Bronchial epithelial cell (primary cell): ENCODE results near the gene EFHD1. TPM values are rescaled to one million over a fixed set of nuclear protein-coding genes. Genes with fewer than 3 reads are reported as not detected.

Experiments used
- DNase-seq: peaks from one replicate; pipeline ENCODE4 v3.0.0-alpha.2; 2010; ENCODE audit warnings: low read depth
- FAIRE-seq: peaks from 2 replicates; lab custom pipeline; 2011; peaks lifted over from hg19 to GRCh38; lab: Jason Lieb, UNC
- H3K27me3 ChIP-seq: 2 replicates; pipeline ENCODE4 v1.5.1; 2011; ENCODE audit warnings: low read length; ENCODE audit not compliant: control insufficient read depth, insufficient read depth
- H3K36me3 ChIP-seq: 2 replicates; pipeline ENCODE4 v1.5.1; 2011; ENCODE audit warnings: low read length; ENCODE audit not compliant: control insufficient read depth, insufficient read depth
- H3K4me3 ChIP-seq: 2 replicates; pipeline ENCODE4 v1.5.1; 2011; ENCODE audit warnings: mild to moderate bottlenecking, low read depth, low read length, control low read depth
- total RNA-seq: library from RNA; depleted of rRNA; stranded (reverse); fragments of >200 nt; gene quantifications from 2 replicates; pipeline ENCODE4 v1.2.1, GENCODE V29; 2014
- TF ChIP-seq, protein P1 (sequence below): IDR thresholded peaks from 2 replicates; pipeline ENCODE4 v1.5.1; 2011; ENCODE audit warnings: mild to moderate bottlenecking, moderate library complexity, low read length, control low read depth, inconsistent platforms; ENCODE audit not compliant: insufficient read depth, severe bottlenecking

The EFHD1 gene
- total RNA-seq, 1 donor from 2014 or later = not detected

DNA sequence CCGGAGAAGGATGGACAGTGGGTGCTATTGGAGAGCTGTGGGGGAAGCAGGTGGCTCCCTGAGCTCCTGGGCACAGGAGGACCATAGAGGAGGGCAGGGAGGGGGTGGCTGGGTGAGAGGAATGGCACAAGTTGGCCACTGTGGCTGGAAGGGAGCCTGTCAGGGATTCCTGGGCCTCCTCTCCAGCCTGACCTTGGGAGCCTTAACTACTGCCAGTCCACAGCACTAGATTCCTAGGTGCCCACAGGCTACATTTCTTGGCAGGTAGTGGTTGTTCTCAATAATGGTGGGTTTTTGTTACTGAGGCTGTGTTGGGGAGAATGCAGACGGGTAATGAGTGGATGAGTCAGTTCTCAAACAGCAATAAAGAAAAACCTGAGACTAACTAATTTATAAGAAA is 26.0 kb downstream of the EFHD1 start:
- DNase-seq = no peak
- FAIRE-seq = no peak
- Histone ChIP-seq H3K27me3 (no peaks in the 10 kb centered on the region), H3K4me3 (no peak overlapping the region), H3K36me3 (no peaks in the 10 kb centered on the region)
- TF ChIP-seq, protein P1, sequence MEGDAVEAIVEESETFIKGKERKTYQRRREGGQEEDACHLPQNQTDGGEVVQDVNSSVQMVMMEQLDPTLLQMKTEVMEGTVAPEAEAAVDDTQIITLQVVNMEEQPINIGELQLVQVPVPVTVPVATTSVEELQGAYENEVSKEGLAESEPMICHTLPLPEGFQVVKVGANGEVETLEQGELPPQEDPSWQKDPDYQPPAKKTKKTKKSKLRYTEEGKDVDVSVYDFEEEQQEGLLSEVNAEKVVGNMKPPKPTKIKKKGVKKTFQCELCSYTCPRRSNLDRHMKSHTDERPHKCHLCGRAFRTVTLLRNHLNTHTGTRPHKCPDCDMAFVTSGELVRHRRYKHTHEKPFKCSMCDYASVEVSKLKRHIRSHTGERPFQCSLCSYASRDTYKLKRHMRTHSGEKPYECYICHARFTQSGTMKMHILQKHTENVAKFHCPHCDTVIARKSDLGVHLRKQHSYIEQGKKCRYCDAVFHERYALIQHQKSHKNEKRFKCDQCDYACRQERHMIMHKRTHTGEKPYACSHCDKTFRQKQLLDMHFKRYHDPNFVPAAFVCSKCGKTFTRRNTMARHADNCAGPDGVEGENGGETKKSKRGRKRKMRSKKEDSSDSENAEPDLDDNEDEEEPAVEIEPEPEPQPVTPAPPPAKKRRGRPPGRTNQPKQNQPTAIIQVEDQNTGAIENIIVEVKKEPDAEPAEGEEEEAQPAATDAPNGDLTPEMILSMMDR = no peak

DNA sequence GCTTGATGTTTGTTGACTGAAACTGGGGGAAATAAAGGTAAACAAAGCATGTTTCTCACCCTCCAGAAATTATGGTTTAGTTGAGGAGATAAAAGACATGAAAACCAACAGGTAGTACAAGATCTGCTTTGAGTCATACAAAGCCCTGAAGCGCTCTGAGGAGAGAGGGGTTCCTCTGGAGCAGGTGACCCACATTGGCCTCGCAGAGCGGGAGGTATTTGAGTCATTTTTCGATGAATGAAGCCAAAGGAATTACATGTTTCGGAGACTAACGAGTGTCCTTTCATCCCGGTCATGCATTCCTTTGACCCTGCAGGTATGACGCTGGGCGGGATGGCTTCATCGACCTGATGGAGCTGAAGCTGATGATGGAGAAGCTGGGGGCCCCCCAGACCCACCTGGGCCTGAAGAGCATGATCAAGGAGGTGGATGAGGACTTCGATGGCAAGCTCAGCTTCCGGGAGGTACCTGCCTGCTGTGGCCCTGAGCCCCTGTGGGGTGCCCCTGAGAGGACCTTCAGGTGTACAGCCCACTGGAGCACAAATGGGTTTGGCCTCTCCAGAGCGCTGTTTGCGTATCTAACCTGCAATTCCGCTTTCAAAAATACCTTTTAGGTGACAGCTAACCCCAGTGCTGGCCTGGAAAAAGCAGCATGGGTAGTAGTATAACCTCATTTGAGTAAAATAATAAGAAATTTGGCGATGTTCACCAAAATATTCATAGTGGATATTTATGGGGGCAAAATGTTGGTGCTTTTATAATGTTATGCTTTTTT is 29.3 kb downstream of the EFHD1 start:
- Histone ChIP-seq H3K4me3 (no peak overlapping the region), H3K36me3 (no peaks in the 10 kb centered on the region), H3K27me3 (no peaks in the 10 kb centered on the region)
- no peak for FAIRE-seq
- TF ChIP-seq, protein P1 = no peak
- no peak for DNase-seq

DNA sequence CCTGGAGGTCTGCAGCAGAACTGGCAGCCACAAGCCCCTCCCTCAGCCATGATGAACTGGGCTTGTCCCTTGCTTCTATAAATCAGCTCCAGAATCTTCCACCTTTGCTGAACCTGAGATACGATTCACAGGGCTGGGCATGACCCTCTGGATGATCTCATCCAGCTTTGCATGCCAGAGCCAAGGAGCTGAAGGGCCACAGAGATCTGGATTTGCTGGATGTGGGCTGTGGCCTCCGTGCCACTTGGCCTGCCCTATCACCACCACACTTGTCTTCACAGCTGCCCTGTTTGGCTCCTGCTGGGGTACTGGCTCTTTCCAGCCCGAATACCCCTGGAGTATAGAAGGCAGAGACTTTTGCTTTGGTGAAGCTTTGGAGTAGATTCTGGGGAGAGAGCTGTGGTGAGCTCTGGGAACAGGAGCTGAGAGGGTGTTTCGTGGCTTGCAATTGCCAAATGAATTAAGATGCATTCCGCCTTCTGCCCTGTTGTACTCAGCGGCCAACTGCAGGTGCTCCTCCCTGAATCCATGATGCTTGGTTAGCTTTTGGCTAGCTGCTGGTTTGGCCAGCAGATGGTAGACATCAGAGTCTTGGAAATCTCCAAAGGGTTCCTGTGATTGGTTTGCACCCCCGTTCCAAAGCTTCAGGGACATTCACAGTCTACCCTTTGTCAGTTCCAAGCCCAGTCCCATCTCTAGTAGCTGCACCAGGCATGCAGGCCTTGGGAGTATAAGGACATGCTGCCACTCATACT is 32.8 kb downstream of the EFHD1 start:
- no peaks in the 10 kb centered on the region for H3K27me3 ChIP-seq
- TF ChIP-seq, protein P1 = no peak
- DNase-seq (peak; percentile 17), FAIRE-seq (no peak)
- no peaks in the 10 kb centered on the region for H3K36me3 ChIP-seq
- no peak overlapping the region for H3K4me3 ChIP-seq

DNA sequence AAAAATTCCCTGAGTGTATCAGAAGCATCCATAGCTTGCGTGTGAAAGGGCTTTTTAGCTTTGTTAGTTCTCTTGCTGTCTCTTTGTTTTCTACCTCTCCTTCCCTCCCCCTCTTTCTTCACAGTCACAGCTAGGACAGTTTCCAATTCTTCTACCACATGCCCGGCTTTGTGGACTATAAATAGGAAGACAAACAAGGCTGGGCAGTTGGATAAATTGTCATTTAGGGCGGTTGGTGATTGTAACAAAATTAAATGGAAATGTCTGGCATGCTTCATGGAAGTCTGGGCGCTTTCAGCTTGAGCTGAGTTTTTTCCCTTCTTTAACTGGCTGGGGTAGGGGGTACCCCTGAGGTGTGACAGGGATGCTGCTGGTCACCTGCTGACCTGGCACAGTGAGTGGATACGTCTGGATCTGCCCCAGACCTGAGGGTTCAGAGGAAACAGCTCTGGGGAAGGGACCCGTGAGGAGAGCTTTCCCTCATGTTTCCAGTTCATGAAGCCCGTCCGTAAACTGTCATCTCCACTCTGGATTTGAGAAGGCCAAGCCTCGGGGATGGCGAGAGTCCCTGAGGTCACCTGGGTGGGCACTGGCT is 34.7 kb downstream of the EFHD1 start:
- H3K4me3 ChIP-seq = no peak overlapping the region
- no peaks in the 10 kb centered on the region for H3K27me3 ChIP-seq
- H3K36me3 ChIP-seq = no peaks in the 10 kb centered on the region
- FAIRE-seq (no peak), DNase-seq (no peak)
- TF ChIP-seq, protein P1 = no peak

DNA sequence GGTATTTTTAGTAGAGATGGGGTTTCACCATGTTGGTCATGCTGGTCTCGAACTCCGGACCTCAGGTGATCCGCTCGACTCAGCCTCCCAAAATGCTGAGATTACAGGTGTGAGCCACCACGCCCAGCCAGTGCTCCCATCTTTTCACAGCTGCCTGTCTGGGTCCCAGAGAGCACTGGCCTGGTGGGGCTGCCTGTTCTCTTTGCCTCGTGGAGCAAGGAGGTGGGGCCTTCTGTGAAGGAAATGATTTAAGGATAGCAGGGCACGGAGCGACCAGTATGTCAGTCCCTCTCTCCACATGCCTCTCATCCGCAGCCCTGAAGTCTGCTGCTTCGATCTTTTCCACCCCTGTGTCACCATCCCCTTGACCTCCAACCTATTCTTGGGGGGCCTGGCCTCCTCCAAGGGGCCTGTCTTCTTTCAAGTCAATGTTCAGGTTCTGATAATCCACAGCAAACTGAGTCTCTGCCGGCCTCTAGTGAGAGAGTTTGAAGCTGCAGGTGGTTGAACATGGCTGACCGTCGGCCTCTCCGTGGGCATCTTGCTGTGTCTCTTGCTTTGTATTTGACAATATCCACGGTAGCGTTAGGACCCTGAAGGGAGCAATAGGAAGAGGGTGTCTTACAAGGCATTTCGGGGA is 35.5 kb downstream of the EFHD1 start:
- Histone ChIP-seq H3K36me3 (no peaks in the 10 kb centered on the region), H3K4me3 (no peak overlapping the region), H3K27me3 (no peaks in the 10 kb centered on the region)
- peak; percentile 40 for FAIRE-seq
- no peak for DNase-seq
- TF ChIP-seq, protein P1 = peak; percentile 28
